ENCODE data around the gene LIMK2. TPM values are rescaled to one million over a fixed set of nuclear protein-coding genes. Genes with fewer than 3 reads are reported as not detected.
"Not testable (repeated sequence)": the region's sequence is repeated elsewhere in the genome, so short reads cannot be mapped to it uniquely, and the experiment has no call there.

LIMK2 gene
- total RNA-seq, 1 donor from 2014 or later: 18.4 TPM

GRCh38 chr22:31244046-31244942 is 32.2 kb downstream of the LIMK2 start:
- H3K9me3 ChIP-seq: no peaks in the 10 kb centered on the region
- TF ChIP-seq, protein P1, sequence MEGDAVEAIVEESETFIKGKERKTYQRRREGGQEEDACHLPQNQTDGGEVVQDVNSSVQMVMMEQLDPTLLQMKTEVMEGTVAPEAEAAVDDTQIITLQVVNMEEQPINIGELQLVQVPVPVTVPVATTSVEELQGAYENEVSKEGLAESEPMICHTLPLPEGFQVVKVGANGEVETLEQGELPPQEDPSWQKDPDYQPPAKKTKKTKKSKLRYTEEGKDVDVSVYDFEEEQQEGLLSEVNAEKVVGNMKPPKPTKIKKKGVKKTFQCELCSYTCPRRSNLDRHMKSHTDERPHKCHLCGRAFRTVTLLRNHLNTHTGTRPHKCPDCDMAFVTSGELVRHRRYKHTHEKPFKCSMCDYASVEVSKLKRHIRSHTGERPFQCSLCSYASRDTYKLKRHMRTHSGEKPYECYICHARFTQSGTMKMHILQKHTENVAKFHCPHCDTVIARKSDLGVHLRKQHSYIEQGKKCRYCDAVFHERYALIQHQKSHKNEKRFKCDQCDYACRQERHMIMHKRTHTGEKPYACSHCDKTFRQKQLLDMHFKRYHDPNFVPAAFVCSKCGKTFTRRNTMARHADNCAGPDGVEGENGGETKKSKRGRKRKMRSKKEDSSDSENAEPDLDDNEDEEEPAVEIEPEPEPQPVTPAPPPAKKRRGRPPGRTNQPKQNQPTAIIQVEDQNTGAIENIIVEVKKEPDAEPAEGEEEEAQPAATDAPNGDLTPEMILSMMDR (IDR thresholded peaks at IDR 0.05): no peak
- peak overlapping the region; percentile 83 to 87 for H3K27ac ChIP-seq
- peaks cover 12 to 23% of the 10 kb centered on the region in 2 donors for H3K4me1 ChIP-seq
- no peaks in the 10 kb centered on the region for H3K27me3 ChIP-seq
- peak; percentile 24 to 77 for DNase-seq (ENCODE audit: low spot score in 2 of 2)
- intact Hi-C loops (cut with DNase I): no loop called here
- H3K4me3 ChIP-seq: no peak overlapping the region
- no peaks in the 10 kb centered on the region for H3K36me3 ChIP-seq

DNA sequence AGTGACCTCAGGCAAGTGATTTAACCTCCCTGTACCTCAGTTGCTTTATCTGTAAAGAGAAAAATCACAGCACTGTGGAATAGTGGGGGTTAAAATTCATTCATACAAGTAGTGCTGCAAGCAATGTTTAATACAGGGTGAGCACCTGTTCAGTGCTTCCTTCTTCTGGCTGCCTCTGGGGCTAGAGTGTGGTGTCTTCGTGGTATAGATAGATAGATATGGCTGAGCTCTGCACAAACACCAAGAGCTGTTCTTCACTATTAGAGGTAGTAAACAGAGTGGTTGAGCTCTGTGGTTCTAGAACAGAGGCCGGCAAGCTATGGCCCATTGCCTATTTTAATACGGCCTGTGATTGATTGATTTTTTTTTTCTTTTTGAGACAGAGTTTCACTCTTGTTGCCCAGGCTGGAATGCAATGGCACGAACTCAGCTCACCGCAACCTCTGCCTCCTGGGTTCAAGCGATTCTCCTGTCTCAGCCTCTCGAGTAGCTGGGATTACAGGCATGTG is 32.9 kb downstream of the LIMK2 start:
- H3K9me3 ChIP-seq: no peaks in the 10 kb centered on the region
- peak overlapping the region; percentile 83 to 87 for H3K27ac ChIP-seq
- peaks cover 12 to 22% of the 10 kb centered on the region in 2 donors for H3K4me1 ChIP-seq
- intact Hi-C loops (cut with DNase I): no loop called here
- no peaks in the 10 kb centered on the region for H3K36me3 ChIP-seq
- H3K4me3 ChIP-seq: no peak overlapping the region
- TF ChIP-seq, protein P1 (IDR thresholded peaks at IDR 0.05): no peak
- DNase-seq (ENCODE audit: low spot score in 2 of 2): no peak
- no peaks in the 10 kb centered on the region for H3K27me3 ChIP-seq

- H3K36me3 ChIP-seq; H3K9me3 ChIP-seq; intact Hi-C loops (cut with DNase I); H3K27me3 ChIP-seq; H3K4me3 ChIP-seq; H3K27ac ChIP-seq; DNase-seq (ENCODE audit: low spot score in 2 of 2): not testable (repeated sequence)
- peaks cover 12 to 20% of the 10 kb centered on the region in 2 donors for H3K4me1 ChIP-seq
These were observed 33.9 kb downstream of the LIMK2 start for GRCh38 chr22:31245998-31246397.

- intact Hi-C loops (cut with DNase I): no loop called here
- TF ChIP-seq, protein P1 (IDR thresholded peaks at IDR 0.05): no peak
- peaks cover 12 to 20% of the 10 kb centered on the region in 2 donors for H3K4me1 ChIP-seq
- H3K36me3 ChIP-seq: no peaks in the 10 kb centered on the region
- no peaks in the 10 kb centered on the region for H3K9me3 ChIP-seq
- no peak for DNase-seq (ENCODE audit: low spot score in 2 of 2)
- no peaks in the 10 kb centered on the region for H3K27me3 ChIP-seq
- H3K4me3 ChIP-seq: no peak overlapping the region
- no peak overlapping the region for H3K27ac ChIP-seq
These were observed 34.6 kb downstream of the LIMK2 start for GRCh38 chr22:31246687-31247086.

GRCh38 chr22:31247726-31248125 is 35.6 kb downstream of the LIMK2 start:
- H3K27ac ChIP-seq: no peak overlapping the region

More at GRCh38 chr22:31247726-31248125, 35.6 kb downstream of the LIMK2 start:
- Histone ChIP-seq H3K27me3 (no peaks in the 10 kb centered on the region), H3K4me1 (peaks cover 12 to 20% of the 10 kb centered on the region in 2 donors), H3K4me3 (peak overlapping the region; percentile 60 to 63), H3K36me3 (no peaks in the 10 kb centered on the region), H3K9me3 (no peaks in the 10 kb centered on the region)
- no peak for DNase-seq (ENCODE audit: low spot score in 2 of 2)
- intact Hi-C loops (cut with DNase I): no loop called here
- TF ChIP-seq, protein P1 (IDR thresholded peaks at IDR 0.05): no peak

Measured in ascending aorta (tissue), 2 donors.